Ishikawa (cell line): ENCODE measurements around the gene CCDC93.

Experiments
- CEBPB ChIP-seq: IDR thresholded peaks from 2 replicates; pipeline ENCODE4 v1.6.1; 2012
- EGR1 ChIP-seq: IDR thresholded peaks from 2 replicates; pipeline ENCODE4 v1.6.1; 2012
- EP300 ChIP-seq: IDR thresholded peaks from 2 replicates; pipeline ENCODE4 v1.6.1; 2012; ENCODE audit warnings: borderline replicate concordance
- RAD21 ChIP-seq: IDR thresholded peaks from 2 replicates; pipeline ENCODE4 v1.6.1; 2012; ENCODE audit warnings: low read depth
- TAF1 ChIP-seq: IDR thresholded peaks from 2 replicates; pipeline ENCODE4 v1.6.1; 2012; ENCODE audit warnings: low read depth, mild to moderate bottlenecking
- TCF12 ChIP-seq: IDR thresholded peaks from 2 replicates; pipeline ENCODE4 v1.6.1; 2012; ENCODE audit warnings: low read depth
- TF ChIP-seq, protein P1 (sequence below): IDR thresholded peaks from 2 replicates; pipeline ENCODE4 v1.6.1; 2012; ENCODE audit warnings: low read depth, mild to moderate bottlenecking

DNA sequence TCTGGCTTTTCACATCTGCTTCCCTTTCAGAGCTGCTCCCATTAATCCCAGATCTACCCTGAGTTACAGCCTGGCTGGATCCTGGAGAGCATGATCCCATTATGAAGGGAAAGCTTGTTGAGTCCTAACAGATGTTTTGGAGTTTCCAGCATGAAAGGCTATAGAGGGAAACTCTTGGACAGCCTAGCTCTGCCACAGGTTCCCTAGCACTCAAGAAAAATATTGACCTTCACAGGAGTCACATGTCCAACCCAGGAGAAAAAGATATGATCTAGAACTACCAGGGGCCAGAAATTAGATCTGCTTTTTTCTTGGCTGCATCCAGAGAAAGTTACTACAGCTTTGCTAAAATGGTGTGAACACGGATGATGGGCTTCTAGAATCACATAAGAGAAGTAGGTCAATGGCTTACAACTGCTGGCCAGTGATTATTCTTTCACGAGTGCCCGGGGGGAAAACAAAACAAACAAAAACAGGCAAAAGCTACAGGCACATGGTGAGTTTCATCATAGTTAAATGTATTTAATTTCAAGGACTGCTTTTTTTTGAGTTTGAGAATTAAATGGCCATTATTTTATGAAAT lies 15.9 kb downstream of the CCDC93 start:
- TF ChIP-seq, protein P1, sequence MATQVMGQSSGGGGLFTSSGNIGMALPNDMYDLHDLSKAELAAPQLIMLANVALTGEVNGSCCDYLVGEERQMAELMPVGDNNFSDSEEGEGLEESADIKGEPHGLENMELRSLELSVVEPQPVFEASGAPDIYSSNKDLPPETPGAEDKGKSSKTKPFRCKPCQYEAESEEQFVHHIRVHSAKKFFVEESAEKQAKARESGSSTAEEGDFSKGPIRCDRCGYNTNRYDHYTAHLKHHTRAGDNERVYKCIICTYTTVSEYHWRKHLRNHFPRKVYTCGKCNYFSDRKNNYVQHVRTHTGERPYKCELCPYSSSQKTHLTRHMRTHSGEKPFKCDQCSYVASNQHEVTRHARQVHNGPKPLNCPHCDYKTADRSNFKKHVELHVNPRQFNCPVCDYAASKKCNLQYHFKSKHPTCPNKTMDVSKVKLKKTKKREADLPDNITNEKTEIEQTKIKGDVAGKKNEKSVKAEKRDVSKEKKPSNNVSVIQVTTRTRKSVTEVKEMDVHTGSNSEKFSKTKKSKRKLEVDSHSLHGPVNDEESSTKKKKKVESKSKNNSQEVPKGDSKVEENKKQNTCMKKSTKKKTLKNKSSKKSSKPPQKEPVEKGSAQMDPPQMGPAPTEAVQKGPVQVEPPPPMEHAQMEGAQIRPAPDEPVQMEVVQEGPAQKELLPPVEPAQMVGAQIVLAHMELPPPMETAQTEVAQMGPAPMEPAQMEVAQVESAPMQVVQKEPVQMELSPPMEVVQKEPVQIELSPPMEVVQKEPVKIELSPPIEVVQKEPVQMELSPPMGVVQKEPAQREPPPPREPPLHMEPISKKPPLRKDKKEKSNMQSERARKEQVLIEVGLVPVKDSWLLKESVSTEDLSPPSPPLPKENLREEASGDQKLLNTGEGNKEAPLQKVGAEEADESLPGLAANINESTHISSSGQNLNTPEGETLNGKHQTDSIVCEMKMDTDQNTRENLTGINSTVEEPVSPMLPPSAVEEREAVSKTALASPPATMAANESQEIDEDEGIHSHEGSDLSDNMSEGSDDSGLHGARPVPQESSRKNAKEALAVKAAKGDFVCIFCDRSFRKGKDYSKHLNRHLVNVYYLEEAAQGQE, result no peak
- TF ChIP-seq CEBPB, result no peak
- no peak for TF ChIP-seq TCF12
- TF ChIP-seq RAD21, result no peak
- no peak for TF ChIP-seq EGR1
- no peak for TF ChIP-seq EP300
- no peak for TF ChIP-seq TAF1
